ENCODE measurements around the gene SIX5. TPM values are rescaled to one million over a fixed set of nuclear protein-coding genes. Genes with fewer than 3 reads are reported as not detected.
"Not testable (repeated sequence)": the region's sequence is repeated elsewhere in the genome, so short reads cannot be mapped to it uniquely, and the experiment has no call there.

The SIX5 gene
- total and polyA plus RNA-seq, 2 donors from 2014 or later = 15.2 to 19.4 TPM

DNA sequence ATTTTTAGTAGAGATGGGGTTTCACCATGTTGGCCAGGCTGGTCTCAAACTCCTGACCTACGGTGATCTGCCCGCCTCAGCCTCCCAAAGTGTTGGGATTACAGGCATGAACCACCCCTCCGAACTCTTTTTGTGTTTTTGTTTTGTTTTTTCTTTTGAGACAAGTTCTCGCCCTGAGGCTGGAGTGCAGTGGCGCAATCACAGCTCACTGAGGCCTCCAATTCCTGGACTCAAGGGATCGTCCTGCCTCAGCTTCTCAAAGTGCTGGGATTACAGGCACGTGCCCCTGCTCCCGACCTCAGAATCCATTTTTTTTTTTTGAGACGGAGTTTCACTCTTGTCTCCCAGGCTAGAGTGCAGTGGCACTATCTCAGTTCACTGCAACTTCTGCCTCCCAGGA lies 11.4 kb downstream of the SIX5 start:
- Histone ChIP-seq H3K4me3 (ENCODE audit: low read length in 3 of 3) (no peak overlapping the region), H3K27ac (ENCODE audit: low read depth in 2 of 2, low read length in 2 of 2) (no peak overlapping the region), H3K9me3 (ENCODE audit: control insufficient read depth in 2 of 3, insufficient read depth in 1 of 3, low read length in 3 of 3) (no peaks in the 10 kb centered on the region), H3K36me3 (ENCODE audit: control insufficient read depth in 2 of 3, insufficient read depth in 3 of 3, low read length in 3 of 3) (no peaks in the 10 kb centered on the region), H3K9ac (ENCODE audit: low read length in 3 of 3) (no peak overlapping the region), H3K4me1 (ENCODE audit: control insufficient read depth in 2 of 3, insufficient read depth in 2 of 3, low read depth in 1 of 3, low read length in 3 of 3) (no peaks in the 10 kb centered on the region), H3K27me3 (ENCODE audit: control insufficient read depth, insufficient read depth, low read length) (no peaks in the 10 kb centered on the region)
- TF ChIP-seq, protein P1, sequence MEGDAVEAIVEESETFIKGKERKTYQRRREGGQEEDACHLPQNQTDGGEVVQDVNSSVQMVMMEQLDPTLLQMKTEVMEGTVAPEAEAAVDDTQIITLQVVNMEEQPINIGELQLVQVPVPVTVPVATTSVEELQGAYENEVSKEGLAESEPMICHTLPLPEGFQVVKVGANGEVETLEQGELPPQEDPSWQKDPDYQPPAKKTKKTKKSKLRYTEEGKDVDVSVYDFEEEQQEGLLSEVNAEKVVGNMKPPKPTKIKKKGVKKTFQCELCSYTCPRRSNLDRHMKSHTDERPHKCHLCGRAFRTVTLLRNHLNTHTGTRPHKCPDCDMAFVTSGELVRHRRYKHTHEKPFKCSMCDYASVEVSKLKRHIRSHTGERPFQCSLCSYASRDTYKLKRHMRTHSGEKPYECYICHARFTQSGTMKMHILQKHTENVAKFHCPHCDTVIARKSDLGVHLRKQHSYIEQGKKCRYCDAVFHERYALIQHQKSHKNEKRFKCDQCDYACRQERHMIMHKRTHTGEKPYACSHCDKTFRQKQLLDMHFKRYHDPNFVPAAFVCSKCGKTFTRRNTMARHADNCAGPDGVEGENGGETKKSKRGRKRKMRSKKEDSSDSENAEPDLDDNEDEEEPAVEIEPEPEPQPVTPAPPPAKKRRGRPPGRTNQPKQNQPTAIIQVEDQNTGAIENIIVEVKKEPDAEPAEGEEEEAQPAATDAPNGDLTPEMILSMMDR (IDR thresholded peaks at IDR 0.05; ENCODE audit: borderline replicate concordance, extremely low read depth, insufficient read depth) = no peak
- FAIRE-seq = no peak
- intact Hi-C loops (cut with DNase I) = no loop called here
- no peak for DNase-seq

DNA sequence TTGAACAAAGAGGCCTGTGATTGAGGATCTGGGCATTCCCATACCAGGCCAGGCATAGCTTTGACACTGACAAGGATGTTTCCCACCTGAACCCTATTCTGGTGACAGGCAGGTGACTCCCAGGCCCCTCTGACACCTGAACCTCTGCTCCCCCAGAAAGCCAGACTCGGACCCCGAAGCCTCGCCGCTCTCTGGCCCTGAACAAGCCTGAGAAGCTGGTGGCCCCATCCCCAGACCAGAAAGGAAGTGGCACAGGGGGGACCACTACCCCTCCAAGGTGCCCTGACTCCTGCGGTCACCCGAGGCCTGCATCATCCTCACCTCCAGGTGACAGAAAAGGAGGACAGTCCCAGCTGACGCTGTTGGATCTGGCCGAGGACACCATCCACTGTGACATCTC lies 14.7 kb downstream of the SIX5 start:
- DNase-seq (no peak), FAIRE-seq (no peak)
- Histone ChIP-seq H3K27me3 (ENCODE audit: control insufficient read depth, insufficient read depth, low read length) (no peaks in the 10 kb centered on the region), H3K4me3 (ENCODE audit: low read length in 3 of 3) (no peak overlapping the region), H3K27ac (ENCODE audit: low read depth in 2 of 2, low read length in 2 of 2) (no peak overlapping the region), H3K9me3 (ENCODE audit: control insufficient read depth in 2 of 3, insufficient read depth in 1 of 3, low read length in 3 of 3) (no peaks in the 10 kb centered on the region), H3K9ac (ENCODE audit: low read length in 3 of 3) (no peak overlapping the region), H3K36me3 (ENCODE audit: control insufficient read depth in 2 of 3, insufficient read depth in 3 of 3, low read length in 3 of 3) (no peaks in the 10 kb centered on the region), H3K4me1 (ENCODE audit: control insufficient read depth in 2 of 3, insufficient read depth in 2 of 3, low read depth in 1 of 3, low read length in 3 of 3) (no peaks in the 10 kb centered on the region)
- intact Hi-C loops (cut with DNase I) = no loop called here
- TF ChIP-seq, protein P1 (IDR thresholded peaks at IDR 0.05; ENCODE audit: borderline replicate concordance, extremely low read depth, insufficient read depth) = no peak

DNA sequence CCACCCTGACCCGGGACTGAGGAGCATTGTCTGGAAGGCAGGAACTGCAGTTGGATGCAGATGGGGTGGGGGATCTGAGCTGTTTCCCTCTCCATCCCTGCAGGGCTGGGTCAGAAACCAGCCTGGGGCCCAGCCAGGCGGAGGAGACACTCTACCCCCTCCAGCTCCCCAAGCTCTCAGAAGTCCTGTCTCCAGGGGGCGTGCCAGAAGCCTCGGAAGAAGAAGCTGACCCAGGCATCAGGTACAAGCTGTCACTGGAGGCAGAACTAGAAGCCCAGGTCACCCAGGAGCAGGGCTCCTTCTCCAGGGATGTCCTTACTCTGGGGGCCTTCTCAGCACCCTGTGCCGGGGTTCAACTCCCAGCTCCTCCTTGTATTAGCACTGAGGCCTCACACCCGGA lies 15.5 kb downstream of the SIX5 start:
- TF ChIP-seq, protein P1 (IDR thresholded peaks at IDR 0.05; ENCODE audit: borderline replicate concordance, extremely low read depth, insufficient read depth) = no peak
- intact Hi-C loops (cut with DNase I) = no loop called here
- FAIRE-seq (no peak), DNase-seq (peak in 2 of 5 donors; percentile 33 to 34)
- no peak overlapping the region for H3K4me3 ChIP-seq (ENCODE audit: low read length in 3 of 3)
- H3K9me3 ChIP-seq (ENCODE audit: control insufficient read depth in 2 of 3, insufficient read depth in 1 of 3, low read length in 3 of 3) = no peaks in the 10 kb centered on the region
- H3K9ac ChIP-seq (ENCODE audit: low read length in 3 of 3) = no peak overlapping the region
- no peaks in the 10 kb centered on the region for H3K36me3 ChIP-seq (ENCODE audit: control insufficient read depth in 2 of 3, insufficient read depth in 3 of 3, low read length in 3 of 3)
- no peaks in the 10 kb centered on the region for H3K27me3 ChIP-seq (ENCODE audit: control insufficient read depth, insufficient read depth, low read length)
- H3K4me1 ChIP-seq (ENCODE audit: control insufficient read depth in 2 of 3, insufficient read depth in 2 of 3, low read depth in 1 of 3, low read length in 3 of 3) = no peaks in the 10 kb centered on the region
- H3K27ac ChIP-seq (ENCODE audit: low read depth in 2 of 2, low read length in 2 of 2) = no peak overlapping the region

DNA sequence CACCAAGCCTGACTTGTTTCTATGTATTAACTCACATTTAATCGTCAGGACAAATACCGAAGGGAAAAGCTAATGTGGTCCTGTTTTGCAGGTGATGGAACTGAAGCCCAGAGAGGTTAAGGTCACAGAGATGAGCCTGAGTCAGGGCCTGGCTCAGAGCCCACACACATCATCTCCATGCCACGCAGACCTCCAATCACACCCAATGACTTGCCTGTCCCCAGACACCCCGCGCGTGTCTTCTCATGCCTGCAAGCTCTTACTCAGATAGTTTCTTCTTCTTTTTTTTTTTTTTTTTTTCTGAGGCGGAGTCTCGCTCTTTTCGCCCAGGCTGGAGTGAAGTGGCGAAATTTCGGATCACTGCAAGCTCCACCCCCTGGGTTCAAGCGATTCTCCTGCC lies 16.4 kb downstream of the SIX5 start:
- TF ChIP-seq, protein P1 (IDR thresholded peaks at IDR 0.05; ENCODE audit: borderline replicate concordance, extremely low read depth, insufficient read depth) = no peak
- FAIRE-seq (no peak), DNase-seq (no peak)
- H3K4me3 ChIP-seq (ENCODE audit: low read length in 3 of 3) = no peak overlapping the region
- no peaks in the 10 kb centered on the region for H3K36me3 ChIP-seq (ENCODE audit: control insufficient read depth in 2 of 3, insufficient read depth in 3 of 3, low read length in 3 of 3)
- H3K9ac ChIP-seq (ENCODE audit: low read length in 3 of 3) = no peak overlapping the region
- H3K9me3 ChIP-seq (ENCODE audit: control insufficient read depth in 2 of 3, insufficient read depth in 1 of 3, low read length in 3 of 3) = no peaks in the 10 kb centered on the region
- no peak overlapping the region for H3K27ac ChIP-seq (ENCODE audit: low read depth in 2 of 2, low read length in 2 of 2)
- H3K4me1 ChIP-seq (ENCODE audit: control insufficient read depth in 2 of 3, insufficient read depth in 2 of 3, low read depth in 1 of 3, low read length in 3 of 3) = no peaks in the 10 kb centered on the region
- intact Hi-C loops (cut with DNase I) = no loop called here
- no peaks in the 10 kb centered on the region for H3K27me3 ChIP-seq (ENCODE audit: control insufficient read depth, insufficient read depth, low read length)

DNA sequence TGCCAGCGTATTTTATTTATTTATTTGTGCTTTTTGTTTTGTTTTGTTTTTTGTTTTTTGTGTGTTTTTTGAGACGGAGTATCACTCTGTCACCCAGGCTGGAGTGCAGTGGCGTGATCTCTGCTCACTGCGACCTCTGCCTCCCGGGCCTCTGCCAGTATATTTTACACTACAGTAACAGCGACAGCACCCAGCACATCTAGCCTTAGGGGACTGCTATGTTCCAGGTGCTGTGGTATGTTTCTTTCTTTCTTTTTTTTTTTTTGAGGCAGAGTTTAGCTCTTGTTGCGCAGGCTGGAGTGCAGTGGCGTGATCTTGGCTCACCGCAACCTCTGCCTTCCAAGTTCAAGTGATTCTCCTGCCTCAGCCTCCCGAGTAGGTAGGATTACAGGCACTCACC lies 17.6 kb downstream of the SIX5 start:
- intact Hi-C loops (cut with DNase I); FAIRE-seq; H3K36me3 ChIP-seq (ENCODE audit: control insufficient read depth in 2 of 3, insufficient read depth in 3 of 3, low read length in 3 of 3); H3K9ac ChIP-seq (ENCODE audit: low read length in 3 of 3); H3K4me3 ChIP-seq (ENCODE audit: low read length in 3 of 3); H3K9me3 ChIP-seq (ENCODE audit: control insufficient read depth in 2 of 3, insufficient read depth in 1 of 3, low read length in 3 of 3); DNase-seq; H3K27ac ChIP-seq (ENCODE audit: low read depth in 2 of 2, low read length in 2 of 2); H3K27me3 ChIP-seq (ENCODE audit: control insufficient read depth, insufficient read depth, low read length); H3K4me1 ChIP-seq (ENCODE audit: control insufficient read depth in 2 of 3, insufficient read depth in 2 of 3, low read depth in 1 of 3, low read length in 3 of 3): not testable (repeated sequence)
